ENCODE measurements around the gene ZNF787.

ZNF787 gene

GRCh38 chr19:56140583-56141416, 19.7 kb upstream of the ZNF787 start, which contains the start of gene ZNF444:
TSS of gene ZNF444 (plus strand) at chr19:56141287. CDS start at chr19:56146912, 5,625 bp downstream.
- no peaks in the 10 kb centered on the region for H3K27me3 ChIP-seq (ENCODE audit: insufficient read depth, poor library complexity, severe bottlenecking)
- H3K4me3 ChIP-seq (replicated peaks; ENCODE audit: insufficient read depth, low read length) = peak within 1 kb of the TSS; percentile 84
- peak within 1 kb of the TSS; percentile 87 for H3K27ac ChIP-seq (replicated peaks)
- TF ChIP-seq GABPA (IDR thresholded peaks at IDR 0.05; ENCODE audit: low read depth) (no peak), REST (IDR thresholded peaks at IDR 0.05; ENCODE audit: insufficient replicate concordance, low read depth) (no peak), CTCF (IDR thresholded peaks at IDR 0.05; ENCODE audit: insufficient read depth, low read length) (no peak), SPI1 (IDR thresholded peaks at IDR 0.05; ENCODE audit: borderline replicate concordance, low read depth) (no peak), POLR2AphosphoS5 (IDR thresholded peaks at IDR 0.05; ENCODE audit: low read depth) (no peak)
- peak; percentile 99 for DNase-seq (ENCODE audit: low read depth in 1 of 2, low spot score in 1 of 2)

- Histone ChIP-seq H3K4me3 (replicated peaks; ENCODE audit: insufficient read depth, low read length) (peak overlapping the region; percentile 84), H3K27ac (replicated peaks) (peak overlapping the region; percentile 87), H3K27me3 (ENCODE audit: insufficient read depth, poor library complexity, severe bottlenecking) (no peaks in the 10 kb centered on the region)
- no peak for TF ChIP-seq REST (IDR thresholded peaks at IDR 0.05; ENCODE audit: insufficient replicate concordance, low read depth)
- TF ChIP-seq SPI1 (IDR thresholded peaks at IDR 0.05; ENCODE audit: borderline replicate concordance, low read depth) = no peak
- TF ChIP-seq CTCF (IDR thresholded peaks at IDR 0.05; ENCODE audit: insufficient read depth, low read length) = no peak
- no peak for TF ChIP-seq GABPA (IDR thresholded peaks at IDR 0.05; ENCODE audit: low read depth)
- TF ChIP-seq POLR2AphosphoS5 (IDR thresholded peaks at IDR 0.05; ENCODE audit: low read depth) = no peak
- DNase-seq (ENCODE audit: low read depth in 1 of 2, low spot score in 1 of 2) = no peak
These were observed 18.9 kb upstream of the ZNF787 start for GRCh38 chr19:56139847-56140582.

- Histone ChIP-seq H3K27me3 (ENCODE audit: insufficient read depth, poor library complexity, severe bottlenecking) (no peaks in the 10 kb centered on the region), H3K27ac (replicated peaks) (no peak overlapping the region; the same call in 1 of the 2 replicates), H3K4me3 (replicated peaks; ENCODE audit: insufficient read depth, low read length) (no peak overlapping the region)
- DNase-seq (ENCODE audit: low read depth in 1 of 2, low spot score in 1 of 2) = no peak
- TF ChIP-seq GABPA (IDR thresholded peaks at IDR 0.05; ENCODE audit: low read depth) (no peak), REST (IDR thresholded peaks at IDR 0.05; ENCODE audit: insufficient replicate concordance, low read depth) (no peak), SPI1 (IDR thresholded peaks at IDR 0.05; ENCODE audit: borderline replicate concordance, low read depth) (no peak), POLR2AphosphoS5 (IDR thresholded peaks at IDR 0.05; ENCODE audit: low read depth) (no peak), CTCF (IDR thresholded peaks at IDR 0.05; ENCODE audit: insufficient read depth, low read length) (no peak)
These were observed 17.0 kb upstream of the ZNF787 start for GRCh38 chr19:56138069-56138468.
